Panc1 (cell line): ENCODE measurements around the gene PKD2. TPM values are rescaled to one million over a fixed set of nuclear protein-coding genes. Genes with fewer than 3 reads are reported as not detected.

Source experiments
- ATAC-seq: fragments of 200-7000 bp; cut with Tn5 transposase; 2 replicates; pipeline ENCODE4 v1.9.1; 2020; ENCODE audit warnings: mild to moderate bottlenecking, moderate library complexity
- BruUV-seq: library from RNA; stranded (reverse); fragments of 400-500 nt; replicated peaks from 2 replicates; lab custom pipeline; 2021; lab: Mats Ljungman, UMichigan
- CTCF ChIA-PET: fragments of 300-600 bp; sonication (Branson Sonifier 250); formaldehyde crosslinking; loops from one replicate; lab custom pipeline; 2022; ENCODE audit warnings: antibody characterized with exemption; lab: Charles Lee
- POLR2A ChIA-PET: fragments of 300-600 bp; sonication (Branson Sonifier 250); formaldehyde crosslinking; loops from one replicate; lab custom pipeline; 2022; ENCODE audit warnings: antibody characterized with exemption; lab: Charles Lee
- DNase-seq: peaks from one replicate; pipeline ENCODE4 v3.0.0-alpha.2; 2010; ENCODE audit warnings: low read depth, low spot score
- H3K27ac ChIP-seq: 2 replicates; pipeline ENCODE4 v1.5.1; 2011; ENCODE audit warnings: mild to moderate bottlenecking, low read length, inconsistent platforms
- H3K27me3 ChIP-seq: fragments of 200-500 bp; sonication (Bioruptor generic); 2 replicates; pipeline ENCODE4 v1.6.0; 2014; ENCODE audit warnings: low read length, inconsistent platforms; ENCODE audit not compliant: control insufficient read depth, insufficient read depth
- H3K36me3 ChIP-seq: fragments of 200-500 bp; sonication (Bioruptor generic); 2 replicates; pipeline ENCODE4 v1.5.1; 2014; ENCODE audit warnings: inconsistent platforms, mild to moderate bottlenecking, low read length, moderate library complexity; ENCODE audit not compliant: control insufficient read depth, insufficient read depth
- H3K4me1 ChIP-seq: 2 replicates; pipeline ENCODE4 v1.5.1; 2011; ENCODE audit warnings: inconsistent platforms, mild to moderate bottlenecking, low read length, moderate library complexity; ENCODE audit not compliant: control insufficient read depth, insufficient read depth
- H3K4me3 ChIP-seq, 2 experiments: 2 replicates each; pipeline ENCODE4 v1.5.1; 2011 to 2012; ENCODE audit warnings: low read depth in 2 of 2, low read length in 2 of 2, mild to moderate bottlenecking in 2 of 2, inconsistent platforms in 1 of 2, moderate library complexity in 1 of 2
- H3K9me3 ChIP-seq: fragments of 200-500 bp; sonication (Bioruptor generic); 2 replicates; pipeline ENCODE4 v1.5.1; 2014; ENCODE audit warnings: low read depth, mild to moderate bottlenecking, inconsistent platforms, low read length, moderate library complexity; ENCODE audit not compliant: control insufficient read depth, insufficient read depth
- POLR2AphosphoS5 ChIP-seq: IDR thresholded peaks from 2 replicates; pipeline ENCODE4 v1.6.1; 2012; ENCODE audit warnings: mild to moderate bottlenecking, low read depth, low read length, moderate library complexity
- SIN3A ChIP-seq: IDR thresholded peaks from 2 replicates; pipeline ENCODE4 v1.6.1; 2012; ENCODE audit warnings: low read depth, mild to moderate bottlenecking, low read length, moderate library complexity, borderline replicate concordance; ENCODE audit not compliant: insufficient read depth
- TCF7L2 ChIP-seq: IDR thresholded peaks from 2 replicates; pipeline ENCODE4 v1.6.1; 2011; ENCODE audit warnings: mild to moderate bottlenecking, low read depth, low read length, inconsistent platforms
- in situ Hi-C: cut with HindIII; loops from 2 replicates; pipeline ENCODE4 v1.10.0; 2016; ENCODE audit warnings: low sequenced_read_pairs, low pct_unique_long_range_greater_than_20kb
- intact Hi-C: fragments of 100-400 bp; cut with micrococcal nuclease; formaldehyde crosslinking; loops from one replicate; pipeline ENCODE4 v1.10.0; 2022; ENCODE audit not compliant: unreplicated experiment
- total RNA-seq: library from RNA; stranded (reverse); gene quantifications from one replicate; pipeline ENCODE4 v1.2.1, GENCODE V29; 2021; ENCODE audit not compliant: unreplicated experiment
- TF ChIP-seq, protein P1 (sequence below): fragments of 450-650 bp; IDR thresholded peaks from 2 replicates; pipeline ENCODE4 v1.5.1; 2017; ENCODE audit warnings: mild to moderate bottlenecking
- TF ChIP-seq, protein P2 (sequence below), 2 experiments: IDR thresholded peaks; 2 replicates each; pipeline ENCODE4 v1.6.1; 2011 to 2012; ENCODE audit warnings: low read depth in 2 of 2, control low read depth in 1 of 2, low read length in 1 of 2, mild to moderate bottlenecking in 1 of 2, moderate library complexity in 1 of 2; ENCODE audit not compliant: insufficient read depth in 1 of 2

PKD2 gene
- total RNA-seq, 1 experiment from 2014 or later = 21.7 TPM

DNA sequence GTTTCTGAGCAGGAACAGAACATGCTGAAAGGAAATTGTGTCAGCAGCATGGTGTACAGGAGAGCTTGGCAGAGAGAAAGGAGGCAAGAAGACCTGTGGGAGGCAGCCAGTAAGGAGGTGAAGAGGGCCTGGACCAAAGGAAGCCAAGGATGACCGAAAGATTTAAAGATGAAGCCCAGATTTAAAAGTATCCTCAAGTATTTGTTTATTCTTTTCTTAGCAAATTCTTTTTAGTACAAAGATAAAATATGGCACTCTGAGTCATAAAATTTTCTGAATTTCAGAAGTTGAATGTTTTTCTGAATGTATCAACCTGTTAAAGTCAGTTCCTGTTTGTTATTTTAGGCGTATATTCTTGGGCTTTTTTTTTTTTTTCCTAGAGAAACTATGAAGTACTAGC is 3.5 kb downstream of the PKD2 start:
- H3K4me3 ChIP-seq = no peak overlapping the region
- ChIA-PET POLR2A (no interaction called here), CTCF (no interaction called here)
- in situ Hi-C loops (no loop called here), intact Hi-C loops (no loop called here)
- ATAC-seq = no peak
- H3K36me3 ChIP-seq = no peaks in the 10 kb centered on the region
- H3K4me1 ChIP-seq = peaks cover 7% of the 10 kb centered on the region
- H3K9me3 ChIP-seq = no peaks in the 10 kb centered on the region
- H3K27ac ChIP-seq = no peak overlapping the region
- H3K27me3 ChIP-seq = no peaks in the 10 kb centered on the region
- TF ChIP-seq TCF7L2 (no peak), POLR2AphosphoS5 (no peak), SIN3A (no peak)
- TF ChIP-seq, protein P1, sequence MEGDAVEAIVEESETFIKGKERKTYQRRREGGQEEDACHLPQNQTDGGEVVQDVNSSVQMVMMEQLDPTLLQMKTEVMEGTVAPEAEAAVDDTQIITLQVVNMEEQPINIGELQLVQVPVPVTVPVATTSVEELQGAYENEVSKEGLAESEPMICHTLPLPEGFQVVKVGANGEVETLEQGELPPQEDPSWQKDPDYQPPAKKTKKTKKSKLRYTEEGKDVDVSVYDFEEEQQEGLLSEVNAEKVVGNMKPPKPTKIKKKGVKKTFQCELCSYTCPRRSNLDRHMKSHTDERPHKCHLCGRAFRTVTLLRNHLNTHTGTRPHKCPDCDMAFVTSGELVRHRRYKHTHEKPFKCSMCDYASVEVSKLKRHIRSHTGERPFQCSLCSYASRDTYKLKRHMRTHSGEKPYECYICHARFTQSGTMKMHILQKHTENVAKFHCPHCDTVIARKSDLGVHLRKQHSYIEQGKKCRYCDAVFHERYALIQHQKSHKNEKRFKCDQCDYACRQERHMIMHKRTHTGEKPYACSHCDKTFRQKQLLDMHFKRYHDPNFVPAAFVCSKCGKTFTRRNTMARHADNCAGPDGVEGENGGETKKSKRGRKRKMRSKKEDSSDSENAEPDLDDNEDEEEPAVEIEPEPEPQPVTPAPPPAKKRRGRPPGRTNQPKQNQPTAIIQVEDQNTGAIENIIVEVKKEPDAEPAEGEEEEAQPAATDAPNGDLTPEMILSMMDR = no peak
- TF ChIP-seq, protein P2, sequence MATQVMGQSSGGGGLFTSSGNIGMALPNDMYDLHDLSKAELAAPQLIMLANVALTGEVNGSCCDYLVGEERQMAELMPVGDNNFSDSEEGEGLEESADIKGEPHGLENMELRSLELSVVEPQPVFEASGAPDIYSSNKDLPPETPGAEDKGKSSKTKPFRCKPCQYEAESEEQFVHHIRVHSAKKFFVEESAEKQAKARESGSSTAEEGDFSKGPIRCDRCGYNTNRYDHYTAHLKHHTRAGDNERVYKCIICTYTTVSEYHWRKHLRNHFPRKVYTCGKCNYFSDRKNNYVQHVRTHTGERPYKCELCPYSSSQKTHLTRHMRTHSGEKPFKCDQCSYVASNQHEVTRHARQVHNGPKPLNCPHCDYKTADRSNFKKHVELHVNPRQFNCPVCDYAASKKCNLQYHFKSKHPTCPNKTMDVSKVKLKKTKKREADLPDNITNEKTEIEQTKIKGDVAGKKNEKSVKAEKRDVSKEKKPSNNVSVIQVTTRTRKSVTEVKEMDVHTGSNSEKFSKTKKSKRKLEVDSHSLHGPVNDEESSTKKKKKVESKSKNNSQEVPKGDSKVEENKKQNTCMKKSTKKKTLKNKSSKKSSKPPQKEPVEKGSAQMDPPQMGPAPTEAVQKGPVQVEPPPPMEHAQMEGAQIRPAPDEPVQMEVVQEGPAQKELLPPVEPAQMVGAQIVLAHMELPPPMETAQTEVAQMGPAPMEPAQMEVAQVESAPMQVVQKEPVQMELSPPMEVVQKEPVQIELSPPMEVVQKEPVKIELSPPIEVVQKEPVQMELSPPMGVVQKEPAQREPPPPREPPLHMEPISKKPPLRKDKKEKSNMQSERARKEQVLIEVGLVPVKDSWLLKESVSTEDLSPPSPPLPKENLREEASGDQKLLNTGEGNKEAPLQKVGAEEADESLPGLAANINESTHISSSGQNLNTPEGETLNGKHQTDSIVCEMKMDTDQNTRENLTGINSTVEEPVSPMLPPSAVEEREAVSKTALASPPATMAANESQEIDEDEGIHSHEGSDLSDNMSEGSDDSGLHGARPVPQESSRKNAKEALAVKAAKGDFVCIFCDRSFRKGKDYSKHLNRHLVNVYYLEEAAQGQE (IDR thresholded peaks at IDR 0.05; ENCODE audit: insufficient read depth in 1 of 2, low read depth in 2 of 2, low read length in 1 of 2) = no peak
- no peak for DNase-seq
- BruUV-seq = no TSS peak

DNA sequence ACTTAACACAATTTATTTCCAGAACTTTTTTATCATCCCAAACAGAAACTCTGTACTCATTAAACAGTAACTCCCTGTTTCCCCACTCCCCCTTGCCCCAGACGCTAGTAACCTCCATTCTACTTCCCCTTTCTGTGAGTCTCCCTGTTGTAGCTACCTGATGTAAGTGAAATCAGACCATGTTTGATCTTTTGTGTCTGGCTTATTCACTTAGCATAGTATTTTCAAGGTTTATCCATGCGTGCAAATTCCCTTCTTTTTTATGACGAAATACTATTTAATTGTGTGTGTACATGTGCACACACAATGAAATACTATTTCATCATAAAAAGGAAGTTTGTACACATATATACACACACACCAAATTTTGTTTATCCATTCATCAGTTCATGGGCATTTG is 5.2 kb downstream of the PKD2 start:
- TF ChIP-seq SIN3A = no peak
- TF ChIP-seq TCF7L2 = no peak
- TF ChIP-seq, protein P1 = no peak
- no peak for TF ChIP-seq POLR2AphosphoS5
- TF ChIP-seq, protein P2 (IDR thresholded peaks at IDR 0.05; ENCODE audit: insufficient read depth in 1 of 2, low read depth in 2 of 2, low read length in 1 of 2) = no peak
- CTCF ChIA-PET = no interaction called here
- in situ Hi-C loops (no loop called here), intact Hi-C loops (no loop called here)
- Histone ChIP-seq H3K27me3 (no peaks in the 10 kb centered on the region), H3K4me1 (peaks cover 7% of the 10 kb centered on the region), H3K4me3 (no peak overlapping the region), H3K36me3 (no peaks in the 10 kb centered on the region), H3K27ac (no peak overlapping the region), H3K9me3 (no peaks in the 10 kb centered on the region)
- DNase-seq (no peak), ATAC-seq (no peak)
- POLR2A ChIA-PET = no interaction called here
- BruUV-seq = no TSS peak
